Neural cell (in vitro differentiated cells): Measurements from ENCODE around the gene ATXN7L1. TPM values are rescaled to one million over a fixed set of nuclear protein-coding genes. Genes with fewer than 3 reads are reported as not detected.

Experiments
- H2AFZ ChIP-seq: fragments of 200-600, 300-800 bp; sonication (generic), shearing (Covaris generic); 2 replicates; pipeline ENCODE4 v1.6.0; 2014; ENCODE audit warnings: low read depth, mild to moderate bottlenecking, antibody characterized with exemption, low read length, moderate library complexity
- H3F3A ChIP-seq: fragments of 200-600 bp; shearing (Covaris generic); 2 replicates; pipeline ENCODE4 v1.6.1; 2016; ENCODE audit warnings: mild to moderate bottlenecking, moderate library complexity, mixed read lengths, antibody characterized with exemption, low read length; ENCODE audit not compliant: insufficient read depth, poor library complexity, severe bottlenecking
- H3K27ac ChIP-seq: fragments of 200-600, 300-800 bp; sonication (generic), shearing (Covaris generic); 2 replicates; pipeline ENCODE4 v1.5.1; 2014; ENCODE audit warnings: mild to moderate bottlenecking, low read length, moderate library complexity
- H3K27me3 ChIP-seq: fragments of 300-800, 200-600 bp; sonication (generic), shearing (Covaris generic); 2 replicates; pipeline ENCODE4 v1.6.0; 2014; ENCODE audit warnings: mild to moderate bottlenecking, low read depth, low read length, moderate library complexity; ENCODE audit not compliant: insufficient read depth
- H3K36me3 ChIP-seq: fragments of 300-800, 200-600 bp; sonication (generic), shearing (Covaris generic); 2 replicates; pipeline ENCODE4 v1.5.1; 2014; ENCODE audit warnings: mild to moderate bottlenecking, antibody characterized with exemption, low read length, moderate library complexity; ENCODE audit not compliant: insufficient read depth
- H3K4me2 ChIP-seq: fragments of 300-800, 200-600 bp; sonication (generic), shearing (Covaris generic); 2 replicates; pipeline ENCODE4 v1.6.0; 2014; ENCODE audit warnings: mild to moderate bottlenecking, low read length
- H3K4me3 ChIP-seq: fragments of 300-800, 200-600 bp; sonication (generic), shearing (Covaris generic); 2 replicates; pipeline ENCODE4 v1.5.1; 2014; ENCODE audit warnings: mild to moderate bottlenecking, low read length, moderate library complexity
- H3K79me2 ChIP-seq: fragments of 200-600 bp; shearing (Covaris generic); replicated peaks from 2 replicates; pipeline ENCODE4 v1.6.0; 2014; ENCODE audit warnings: mild to moderate bottlenecking, low read length, moderate library complexity; ENCODE audit not compliant: insufficient read depth
- H3K9ac ChIP-seq: fragments of 300-800, 200-600 bp; sonication (generic), shearing (Covaris generic); 2 replicates; pipeline ENCODE4 v1.6.1; 2016; ENCODE audit warnings: mild to moderate bottlenecking, low read length, mixed read lengths
- H3K9me2 ChIP-seq: fragments of 200-600 bp; shearing (Covaris generic); 2 replicates; pipeline ENCODE4 v1.6.1; 2016; ENCODE audit warnings: mild to moderate bottlenecking, low read length, mixed read lengths; ENCODE audit not compliant: insufficient read depth
- H3K9me3 ChIP-seq: fragments of 200-600, 300-800 bp; sonication (generic), shearing (Covaris generic); 2 replicates; pipeline ENCODE4 v1.6.1; 2016; ENCODE audit warnings: mild to moderate bottlenecking, mixed run types, low read length, moderate library complexity, mixed read lengths
- H4K20me1 ChIP-seq: fragments of 200-600 bp; shearing (Covaris generic); 2 replicates; pipeline ENCODE4 v1.6.1; 2016; ENCODE audit warnings: mild to moderate bottlenecking, mixed run types; ENCODE audit not compliant: insufficient read depth
- CTCF ChIP-seq: fragments of 450-650 bp; IDR thresholded peaks from 2 replicates; pipeline ENCODE4 v1.5.1; 2014; ENCODE audit warnings: antibody characterized with exemption, mild to moderate bottlenecking, moderate library complexity; ENCODE audit not compliant: poor library complexity, severe bottlenecking
- EP300 ChIP-seq: fragments of 450-650 bp; conservative IDR thresholded peaks from 2 replicates; pipeline ENCODE4 v1.6.1; 2014; ENCODE audit warnings: antibody characterized with exemption, mild to moderate bottlenecking, moderate library complexity; ENCODE audit not compliant: poor library complexity, severe bottlenecking
- EZH2 ChIP-seq: fragments of 200-600, 300-800 bp; shearing (Covaris generic), sonication (generic); IDR thresholded peaks from 2 replicates; pipeline ENCODE4 v1.6.1; 2014; ENCODE audit warnings: antibody characterized with exemption, low read length, borderline replicate concordance, mild to moderate bottlenecking; ENCODE audit not compliant: insufficient read depth, poor library complexity, severe bottlenecking
- MXI1 ChIP-seq: fragments of 450-650 bp; conservative IDR thresholded peaks from 2 replicates; pipeline ENCODE4 v1.6.1; 2014; ENCODE audit warnings: antibody characterized with exemption, mild to moderate bottlenecking; ENCODE audit not compliant: poor library complexity, severe bottlenecking
- POLR2AphosphoS5 ChIP-seq: IDR thresholded peaks from 2 replicates; pipeline ENCODE4 v1.6.1; 2012
- RAD21 ChIP-seq: fragments of 450-650 bp; conservative IDR thresholded peaks from 2 replicates; pipeline ENCODE4 v1.6.1; 2014; ENCODE audit warnings: antibody characterized with exemption, mild to moderate bottlenecking, moderate library complexity
- REST ChIP-seq: IDR thresholded peaks from 2 replicates; pipeline ENCODE4 v1.6.1; 2012; ENCODE audit warnings: borderline replicate concordance
- SMC3 ChIP-seq: fragments of 450-650 bp; conservative IDR thresholded peaks from 2 replicates; pipeline ENCODE4 v1.6.1; 2014; ENCODE audit warnings: antibody characterized with exemption, mild to moderate bottlenecking, moderate library complexity; ENCODE audit not compliant: poor library complexity
- TAF1 ChIP-seq: IDR thresholded peaks from 2 replicates; pipeline ENCODE4 v1.6.1; 2012; ENCODE audit warnings: low read depth
- polyA plus RNA-seq: library from polyadenylated mRNA; depleted of rRNA; stranded (reverse); fragments of >200 nt; gene quantifications from 2 replicates; pipeline ENCODE4 v1.2.3, GENCODE V29; 2014

Gene ATXN7L1
- polyA plus RNA-seq, 1 donor from 2014 or later: 4.3 TPM

GRCh38 chr7:105662998-105663397, 213.4 kb downstream of the ATXN7L1 start:
- H3K9me2 ChIP-seq: no peaks in the 10 kb centered on the region
- no peak overlapping the region for H3K4me3 ChIP-seq
- no peaks in the 10 kb centered on the region for H3K9me3 ChIP-seq
- H3K27ac ChIP-seq: no peak overlapping the region
- no peaks in the 10 kb centered on the region for H4K20me1 ChIP-seq
- H3K4me2 ChIP-seq: no peak overlapping the region
- no peaks in the 10 kb centered on the region for H3K36me3 ChIP-seq
- no peaks in the 10 kb centered on the region for H3K79me2 ChIP-seq
- H2AFZ ChIP-seq: no peak overlapping the region
- no peak for TF ChIP-seq EP300
- no peak for TF ChIP-seq SMC3
- no peak for TF ChIP-seq EZH2
- no peak for TF ChIP-seq RAD21
- TF ChIP-seq TAF1: no peak
- no peak for TF ChIP-seq MXI1
- no peak for TF ChIP-seq POLR2AphosphoS5
- TF ChIP-seq REST: no peak
- TF ChIP-seq CTCF: no peak
- no peaks in the 10 kb centered on the region for H3K27me3 ChIP-seq
- H3K9ac ChIP-seq: no peak overlapping the region
- no peaks in the 10 kb centered on the region for H3F3A ChIP-seq

GRCh38 chr7:105661625-105662024, 214.8 kb downstream of the ATXN7L1 start:
- Histone ChIP-seq H2AFZ (no peak overlapping the region), H3K9ac (no peak overlapping the region), H3K4me2 (no peak overlapping the region), H4K20me1 (no peaks in the 10 kb centered on the region), H3F3A (no peaks in the 10 kb centered on the region), H3K9me3 (no peaks in the 10 kb centered on the region), H3K9me2 (no peaks in the 10 kb centered on the region), H3K4me3 (no peak overlapping the region), H3K27ac (no peak overlapping the region), H3K79me2 (no peaks in the 10 kb centered on the region), H3K27me3 (no peaks in the 10 kb centered on the region), H3K36me3 (no peaks in the 10 kb centered on the region)
- TF ChIP-seq TAF1: no peak
- no peak for TF ChIP-seq REST
- no peak for TF ChIP-seq EP300
- TF ChIP-seq SMC3: no peak
- TF ChIP-seq RAD21: no peak
- TF ChIP-seq EZH2: no peak
- no peak for TF ChIP-seq CTCF
- TF ChIP-seq MXI1: no peak
- TF ChIP-seq POLR2AphosphoS5: no peak
